Measurements from ENCODE around the gene IMMP2L. TPM values are rescaled to one million over a fixed set of nuclear protein-coding genes. Genes with fewer than 3 reads are reported as not detected.

The IMMP2L gene
- polyA plus RNA-seq, 2 of the 4 experiments (the other 2 are of a cell fraction) = 16.1 to 23.8 TPM

DNA sequence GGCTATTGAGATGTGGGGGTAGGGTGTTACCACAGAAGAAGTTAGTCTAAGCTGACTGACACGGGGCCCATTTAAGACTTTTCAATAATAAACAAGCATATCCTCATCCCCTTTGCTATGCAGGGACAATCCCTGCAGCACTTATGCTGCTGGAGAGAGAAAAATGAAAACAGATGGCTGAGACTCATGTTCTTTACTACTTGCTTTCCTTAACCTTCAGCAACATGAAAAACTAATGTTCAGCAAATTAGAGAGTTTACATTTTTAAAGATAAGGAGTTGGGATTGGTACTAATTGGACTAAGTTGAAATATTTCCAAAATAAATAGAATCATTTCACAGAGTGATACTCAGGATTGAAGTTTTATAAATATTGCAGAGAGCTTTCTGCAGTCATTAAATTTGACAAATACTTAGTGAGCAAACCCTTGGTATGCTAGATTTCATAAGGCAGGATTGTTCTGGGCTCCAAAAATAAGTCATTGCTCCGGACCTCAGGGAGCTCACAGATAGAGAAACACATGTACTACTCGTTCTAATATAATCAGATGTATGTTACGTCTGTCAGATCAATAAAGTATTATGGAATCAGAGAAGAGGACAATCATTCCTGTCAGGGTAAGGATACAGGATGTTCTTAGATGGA is 618.5 kb downstream of the IMMP2L start:
- no peak overlapping the region for H3K4me2 ChIP-seq
- ATAC-seq (no peak), FAIRE-seq (no peak), DNase-seq (ENCODE audit: low read depth in 1 of 2, low spot score in 1 of 2) (no peak)
- H3K27ac ChIP-seq = no peak overlapping the region
- no peaks in the 10 kb centered on the region for H3K4me1 ChIP-seq
- TF ChIP-seq, protein P1, sequence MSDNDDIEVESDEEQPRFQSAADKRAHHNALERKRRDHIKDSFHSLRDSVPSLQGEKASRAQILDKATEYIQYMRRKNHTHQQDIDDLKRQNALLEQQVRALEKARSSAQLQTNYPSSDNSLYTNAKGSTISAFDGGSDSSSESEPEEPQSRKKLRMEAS (IDR thresholded peaks at IDR 0.05) = no peak
- TF ChIP-seq GATA3 (IDR thresholded peaks at IDR 0.05; ENCODE audit: borderline replicate concordance) = no peak
- TF ChIP-seq, protein P2, sequence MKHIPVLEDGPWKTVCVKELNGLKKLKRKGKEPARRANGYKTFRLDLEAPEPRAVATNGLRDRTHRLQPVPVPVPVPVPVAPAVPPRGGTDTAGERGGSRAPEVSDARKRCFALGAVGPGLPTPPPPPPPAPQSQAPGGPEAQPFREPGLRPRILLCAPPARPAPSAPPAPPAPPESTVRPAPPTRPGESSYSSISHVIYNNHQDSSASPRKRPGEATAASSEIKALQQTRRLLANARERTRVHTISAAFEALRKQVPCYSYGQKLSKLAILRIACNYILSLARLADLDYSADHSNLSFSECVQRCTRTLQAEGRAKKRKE (CRISPR knock-in tag; IDR thresholded peaks at IDR 0.05; ENCODE audit: low read depth) = no peak
- TF ChIP-seq RNF2 (IDR thresholded peaks at IDR 0.05; ENCODE audit: borderline replicate concordance, low read depth) = no peak
- no peak for TF ChIP-seq EP300 (IDR thresholded peaks at IDR 0.05)
- no peak for TF ChIP-seq HOXB5 (CRISPR knock-in tag; IDR thresholded peaks at IDR 0.05)
- TF ChIP-seq FOSL2 (IDR thresholded peaks at IDR 0.05) = no peak
- TF ChIP-seq FOSL2 (CRISPR knock-in tag; IDR thresholded peaks at IDR 0.05) = no peak
- TF ChIP-seq HOXA7 (CRISPR knock-in tag; IDR thresholded peaks at IDR 0.05) = no peak
- no peak for TF ChIP-seq SREBF2 (IDR thresholded peaks at IDR 0.05)
- no peak for TF ChIP-seq POLR2A (IDR thresholded peaks at IDR 0.05; ENCODE audit: low read length)
- no peak for TF ChIP-seq BHLHE40 (IDR thresholded peaks at IDR 0.05; ENCODE audit: low read depth, low read length)
- TF ChIP-seq KDM1A (IDR thresholded peaks at IDR 0.05; ENCODE audit: low read depth) = no peak
- TF ChIP-seq MAZ (IDR thresholded peaks at IDR 0.05; ENCODE audit: borderline replicate concordance, low read depth, low read length) = no peak
- TF ChIP-seq ZNF302 (CRISPR knock-in tag; IDR thresholded peaks at IDR 0.05) = no peak
- WGBS (ENCODE audit: missing lambda C conversion rate) = 51% methylated on average over 4 of the region's 4 CpGs
- H3K9me3 ChIP-seq = no peaks in the 10 kb centered on the region
- CTCF ChIA-PET = no interaction called here
- H3K4me3 ChIP-seq = no peak overlapping the region
- POLR2A ChIA-PET = no interaction called here

DNA sequence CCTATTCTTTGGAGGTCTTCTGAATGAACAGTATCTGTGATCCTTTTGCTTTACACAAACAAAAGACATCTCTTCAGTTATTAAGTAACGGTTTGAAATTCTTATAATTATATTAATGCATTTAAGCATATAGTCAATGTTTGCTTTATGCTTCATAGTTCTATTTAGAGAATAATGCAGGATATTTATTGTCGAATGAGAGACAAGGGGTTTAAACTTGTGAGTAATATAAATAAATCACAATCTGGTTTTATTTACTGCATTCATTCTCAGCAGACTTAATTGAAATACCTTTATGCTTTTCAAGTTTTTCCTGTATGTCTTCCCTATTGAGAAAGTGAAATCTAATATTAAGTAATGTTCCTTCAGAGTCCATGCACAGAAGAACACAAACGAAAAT is 620.9 kb downstream of the IMMP2L start:
- TF ChIP-seq, protein P3, sequence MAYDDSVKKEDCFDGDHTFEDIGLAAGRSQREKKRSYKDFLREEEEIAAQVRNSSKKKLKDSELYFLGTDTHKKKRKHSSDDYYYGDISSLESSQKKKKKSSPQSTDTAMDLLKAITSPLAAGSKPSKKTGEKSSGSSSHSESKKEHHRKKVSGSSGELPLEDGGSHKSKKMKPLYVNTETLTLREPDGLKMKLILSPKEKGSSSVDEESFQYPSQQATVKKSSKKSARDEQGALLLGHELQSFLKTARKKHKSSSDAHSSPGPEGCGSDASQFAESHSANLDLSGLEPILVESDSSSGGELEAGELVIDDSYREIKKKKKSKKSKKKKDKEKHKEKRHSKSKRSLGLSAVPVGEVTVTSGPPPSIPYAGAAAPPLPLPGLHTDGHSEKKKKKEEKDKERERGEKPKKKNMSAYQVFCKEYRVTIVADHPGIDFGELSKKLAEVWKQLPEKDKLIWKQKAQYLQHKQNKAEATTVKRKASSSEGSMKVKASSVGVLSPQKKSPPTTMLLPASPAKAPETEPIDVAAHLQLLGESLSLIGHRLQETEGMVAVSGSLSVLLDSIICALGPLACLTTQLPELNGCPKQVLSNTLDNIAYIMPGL (CRISPR knock-in tag; IDR thresholded peaks at IDR 0.05; ENCODE audit: borderline replicate concordance) = no peak
- TF ChIP-seq TP53 (CRISPR knock-in tag; IDR thresholded peaks at IDR 0.05) (no peak), SREBF2 (IDR thresholded peaks at IDR 0.05) (no peak), RARB (CRISPR knock-in tag; IDR thresholded peaks at IDR 0.05) (no peak), TFCP2L1 (CRISPR knock-in tag; IDR thresholded peaks at IDR 0.05) (no peak), FOSB (CRISPR knock-in tag; IDR thresholded peaks at IDR 0.05) (no peak), KDM5A (IDR thresholded peaks at IDR 0.05) (no peak), EHF (CRISPR knock-in tag; IDR thresholded peaks at IDR 0.05) (no peak), HOXA7 (CRISPR knock-in tag; IDR thresholded peaks at IDR 0.05) (no peak), NFE2L2 (conservative IDR thresholded peaks at IDR 0.05; ENCODE audit: low read length) (no peak), EP300 (IDR thresholded peaks at IDR 0.05) (no peak)
- TF ChIP-seq, protein P4, sequence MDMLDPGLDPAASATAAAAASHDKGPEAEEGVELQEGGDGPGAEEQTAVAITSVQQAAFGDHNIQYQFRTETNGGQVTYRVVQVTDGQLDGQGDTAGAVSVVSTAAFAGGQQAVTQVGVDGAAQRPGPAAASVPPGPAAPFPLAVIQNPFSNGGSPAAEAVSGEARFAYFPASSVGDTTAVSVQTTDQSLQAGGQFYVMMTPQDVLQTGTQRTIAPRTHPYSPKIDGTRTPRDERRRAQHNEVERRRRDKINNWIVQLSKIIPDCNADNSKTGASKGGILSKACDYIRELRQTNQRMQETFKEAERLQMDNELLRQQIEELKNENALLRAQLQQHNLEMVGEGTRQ (IDR thresholded peaks at IDR 0.05) = no peak
- TF ChIP-seq, protein P5, sequence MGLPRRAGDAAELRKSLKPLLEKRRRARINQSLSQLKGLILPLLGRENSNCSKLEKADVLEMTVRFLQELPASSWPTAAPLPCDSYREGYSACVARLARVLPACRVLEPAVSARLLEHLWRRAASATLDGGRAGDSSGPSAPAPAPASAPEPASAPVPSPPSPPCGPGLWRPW (IDR thresholded peaks at IDR 0.05) = no peak
- TF ChIP-seq, protein P1 (IDR thresholded peaks at IDR 0.05) = no peak
- TF ChIP-seq, protein P6, sequence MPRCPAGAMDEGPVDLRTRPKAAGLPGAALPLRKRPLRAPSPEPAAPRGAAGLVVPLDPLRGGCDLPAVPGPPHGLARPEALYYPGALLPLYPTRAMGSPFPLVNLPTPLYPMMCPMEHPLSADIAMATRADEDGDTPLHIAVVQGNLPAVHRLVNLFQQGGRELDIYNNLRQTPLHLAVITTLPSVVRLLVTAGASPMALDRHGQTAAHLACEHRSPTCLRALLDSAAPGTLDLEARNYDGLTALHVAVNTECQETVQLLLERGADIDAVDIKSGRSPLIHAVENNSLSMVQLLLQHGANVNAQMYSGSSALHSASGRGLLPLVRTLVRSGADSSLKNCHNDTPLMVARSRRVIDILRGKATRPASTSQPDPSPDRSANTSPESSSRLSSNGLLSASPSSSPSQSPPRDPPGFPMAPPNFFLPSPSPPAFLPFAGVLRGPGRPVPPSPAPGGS (IDR thresholded peaks at IDR 0.05) = no peak
- no peak overlapping the region for H3K27ac ChIP-seq
- H3K4me3 ChIP-seq = no peak overlapping the region
- ChIA-PET CTCF (no interaction called here), POLR2A (no interaction called here)
- DNase-seq (ENCODE audit: low read depth in 1 of 2, low spot score in 1 of 2) (no peak), ATAC-seq (no peak), FAIRE-seq (no peak)
- 39% methylated on average over 3 of the region's 3 CpGs for WGBS (ENCODE audit: missing lambda C conversion rate)
- H3K4me2 ChIP-seq = no peak overlapping the region
- H3K4me1 ChIP-seq = no peaks in the 10 kb centered on the region
- no peaks in the 10 kb centered on the region for H3K9me3 ChIP-seq

All from A549 (cell line).